IPS-18a (cell line): ENCODE measurements around the gene C19orf18.
"Not testable (repeated sequence)": the region's sequence is repeated elsewhere in the genome, so short reads cannot be mapped to it uniquely, and the experiment has no call there.

ENCODE experiments used
- H3K27ac ChIP-seq: one replicate; pipeline ENCODE4 v1.5.1; 2013; ENCODE audit warnings: low read length
- H3K27me3 ChIP-seq: one replicate; pipeline ENCODE4 v1.6.1; 2013; ENCODE audit warnings: mild to moderate bottlenecking, low read length; ENCODE audit not compliant: control insufficient read depth, insufficient read depth
- H3K36me3 ChIP-seq: one replicate; pipeline ENCODE4 v1.6.1; 2013; ENCODE audit warnings: low read depth, low read length; ENCODE audit not compliant: control insufficient read depth
- H3K4me1 ChIP-seq: one replicate; pipeline ENCODE4 v1.6.1; 2013; ENCODE audit warnings: low read depth, low read length; ENCODE audit not compliant: control insufficient read depth
- H3K4me3 ChIP-seq: one replicate; pipeline ENCODE4 v1.5.1; 2013; ENCODE audit warnings: low read length
- H3K9ac ChIP-seq: one replicate; pipeline ENCODE4 v1.6.1; 2013; ENCODE audit warnings: mild to moderate bottlenecking, low read length, moderate library complexity
- H3K9me3 ChIP-seq: one replicate; pipeline ENCODE4 v1.6.1; 2013; ENCODE audit warnings: low read depth, low read length; ENCODE audit not compliant: control insufficient read depth

The C19orf18 gene

DNA sequence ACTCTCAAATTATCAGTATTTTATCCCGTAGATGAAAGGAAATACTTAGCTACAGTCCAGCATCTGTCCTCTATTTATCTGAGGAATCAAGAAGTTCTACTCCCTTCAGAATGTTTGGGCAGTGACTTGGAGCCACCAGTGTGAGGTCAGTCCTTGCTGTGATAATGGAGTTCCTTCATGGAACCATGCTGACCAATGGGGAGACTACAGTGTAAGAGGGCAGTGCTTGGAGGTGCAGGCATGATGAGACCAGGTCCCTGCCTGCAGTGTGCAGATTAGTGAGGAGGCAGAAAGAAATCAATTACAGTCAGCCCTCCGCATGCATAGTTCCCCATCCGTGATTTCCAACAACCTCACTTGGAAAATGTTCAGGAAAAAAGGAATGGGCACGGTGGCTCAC is at the start of gene C19orf18:
Gene C19orf18, minus strand, starts transcription at position 101 of the 400 bp plus-strand sequence. CDS start 102 bp downstream, outside the sequence.
- H3K27ac ChIP-seq = no peak within 1 kb of the TSS
- no peaks in the 10 kb centered on the region for H3K4me1 ChIP-seq
- peaks cover 66% of the 10 kb centered on the region for H3K9me3 ChIP-seq
- peaks cover 14% of the 10 kb centered on the region for H3K36me3 ChIP-seq
- H3K27me3 ChIP-seq = no peaks in the 10 kb centered on the region
- H3K4me3 ChIP-seq = no peak within 1 kb of the TSS
- no peak within 1 kb of the TSS for H3K9ac ChIP-seq

DNA sequence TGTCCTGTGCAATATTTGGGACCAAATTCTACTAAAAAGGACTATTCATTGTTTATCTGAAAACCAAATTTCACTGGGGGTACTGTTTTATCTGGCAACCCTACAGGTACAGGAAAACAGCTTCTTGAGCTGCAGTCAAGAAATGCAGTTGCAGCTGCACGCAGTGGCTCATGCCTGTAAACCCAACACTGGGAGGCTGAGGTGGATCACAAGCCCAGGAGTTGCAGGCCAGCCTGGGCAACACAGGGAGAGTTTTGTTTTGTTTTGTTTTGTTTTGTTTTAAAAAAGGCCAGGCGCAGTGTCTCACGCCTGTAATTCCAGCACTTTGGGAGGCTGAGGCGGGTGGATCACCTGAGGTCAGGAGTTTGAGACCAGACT is 47.9 kb upstream of the C19orf18 start:
- no peak overlapping the region for H3K4me3 ChIP-seq
- H3K4me1 ChIP-seq = no peaks in the 10 kb centered on the region
- peak overlapping the region; percentile 78 for H3K27ac ChIP-seq
- no peaks in the 10 kb centered on the region for H3K9me3 ChIP-seq
- no peaks in the 10 kb centered on the region for H3K27me3 ChIP-seq
- H3K36me3 ChIP-seq = no peaks in the 10 kb centered on the region
- peak overlapping the region; percentile 22 for H3K9ac ChIP-seq

DNA sequence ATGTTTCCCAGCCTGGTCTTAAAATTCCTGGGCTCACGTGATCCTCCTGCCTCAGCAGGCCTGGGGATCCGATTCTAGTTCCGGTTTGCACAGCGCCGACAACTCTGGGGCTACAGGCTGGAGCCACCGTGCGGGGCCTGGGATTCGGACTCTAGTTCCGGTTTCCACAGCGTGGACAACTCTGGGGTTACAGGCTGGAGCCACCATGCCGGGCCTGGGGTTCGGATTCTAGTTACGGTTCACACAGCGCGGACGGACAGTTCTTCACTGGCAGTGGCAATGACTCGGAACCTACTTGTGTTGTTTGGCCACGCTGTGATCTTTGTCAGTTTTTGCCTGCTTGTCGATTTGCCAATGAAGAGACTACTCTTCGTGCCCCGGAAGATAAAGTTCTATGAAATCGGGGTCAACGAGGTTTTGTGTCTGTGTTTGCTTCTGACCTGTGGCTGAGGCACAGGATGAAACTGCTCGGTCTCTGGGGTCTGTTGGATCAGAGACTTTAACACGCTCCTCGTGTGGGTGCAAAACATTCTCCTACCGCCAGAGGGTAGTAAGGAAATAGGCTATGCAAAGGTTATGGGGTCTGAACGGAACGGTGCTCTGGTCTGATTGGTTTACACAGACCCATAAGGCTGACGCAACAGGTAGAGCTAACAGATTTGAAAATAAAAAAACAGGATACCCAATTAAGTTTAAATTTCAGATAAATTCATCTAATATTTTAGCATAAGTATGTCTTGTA is 47.4 kb upstream of the C19orf18 start:
- no peaks in the 10 kb centered on the region for H3K36me3 ChIP-seq
- no peaks in the 10 kb centered on the region for H3K27me3 ChIP-seq
- H3K4me1 ChIP-seq = no peaks in the 10 kb centered on the region
- peak overlapping the region; percentile 78 for H3K27ac ChIP-seq
- H3K4me3 ChIP-seq = no peak overlapping the region
- peak overlapping the region; percentile 22 for H3K9ac ChIP-seq
- H3K9me3 ChIP-seq = no peaks in the 10 kb centered on the region

DNA sequence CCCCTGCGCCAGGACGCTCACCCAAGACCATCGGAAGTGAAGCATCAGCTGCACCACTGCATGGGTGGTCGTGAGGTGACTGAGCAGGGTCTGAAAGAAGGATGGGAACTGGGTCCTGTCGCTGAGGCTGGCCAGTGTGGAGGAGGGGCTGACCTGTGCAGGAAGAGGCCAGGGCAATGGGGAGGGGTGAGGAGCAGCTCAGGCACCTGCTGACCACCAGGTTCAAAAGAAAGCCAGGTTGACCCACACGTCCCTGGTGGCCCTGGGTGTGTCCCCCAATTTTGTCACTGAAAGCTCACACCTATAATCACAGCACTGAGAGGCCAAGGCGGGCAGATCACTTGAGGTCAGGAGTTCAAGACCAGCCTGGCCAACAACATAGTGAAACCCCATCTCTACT is 45.8 kb upstream of the C19orf18 start:
- no peak overlapping the region for H3K27ac ChIP-seq
- no peak overlapping the region for H3K9ac ChIP-seq
- H3K36me3 ChIP-seq = no peaks in the 10 kb centered on the region
- no peaks in the 10 kb centered on the region for H3K4me1 ChIP-seq
- no peaks in the 10 kb centered on the region for H3K9me3 ChIP-seq
- H3K27me3 ChIP-seq = no peaks in the 10 kb centered on the region
- H3K4me3 ChIP-seq = no peak overlapping the region

- H3K27ac ChIP-seq = no peak overlapping the region
- H3K9me3 ChIP-seq = peaks cover 3% of the 10 kb centered on the region
- no peaks in the 10 kb centered on the region for H3K36me3 ChIP-seq
- H3K9ac ChIP-seq = no peak overlapping the region
- H3K4me3 ChIP-seq = no peak overlapping the region
- H3K4me1 ChIP-seq = no peaks in the 10 kb centered on the region
- H3K27me3 ChIP-seq = no peaks in the 10 kb centered on the region
Observed at GRCh38 chr19:58014141-58014540, 39.8 kb upstream of the C19orf18 start.

GRCh38 chr19:58010507-58010906 is 36.2 kb upstream of the C19orf18 start:
- H3K36me3 ChIP-seq = peaks cover 14% of the 10 kb centered on the region
- no peak overlapping the region for H3K4me3 ChIP-seq
- no peaks in the 10 kb centered on the region for H3K4me1 ChIP-seq
- no peaks in the 10 kb centered on the region for H3K27me3 ChIP-seq
- no peak overlapping the region for H3K9ac ChIP-seq
- H3K9me3 ChIP-seq = peaks cover 6% of the 10 kb centered on the region
- H3K27ac ChIP-seq = no peak overlapping the region

GRCh38 chr19:58009666-58010301 is 35.5 kb upstream of the C19orf18 start:
- peaks cover 6% of the 10 kb centered on the region for H3K9me3 ChIP-seq
- no peak overlapping the region for H3K9ac ChIP-seq
- H3K27me3 ChIP-seq = no peaks in the 10 kb centered on the region
- H3K4me3 ChIP-seq = peak overlapping the region; percentile 40
- H3K27ac ChIP-seq = no peak overlapping the region
- H3K4me1 ChIP-seq = no peaks in the 10 kb centered on the region
- peaks cover 21% of the 10 kb centered on the region for H3K36me3 ChIP-seq

- Histone ChIP-seq H3K4me3 (peak overlapping the region; percentile 40), H3K27me3 (no peaks in the 10 kb centered on the region), H3K9me3 (peaks cover 6% of the 10 kb centered on the region), H3K36me3 (peaks cover 26% of the 10 kb centered on the region), H3K9ac (no peak overlapping the region), H3K27ac (no peak overlapping the region), H3K4me1 (no peaks in the 10 kb centered on the region)
Observed at GRCh38 chr19:58009301-58009665, 34.9 kb upstream of the C19orf18 start.

DNA sequence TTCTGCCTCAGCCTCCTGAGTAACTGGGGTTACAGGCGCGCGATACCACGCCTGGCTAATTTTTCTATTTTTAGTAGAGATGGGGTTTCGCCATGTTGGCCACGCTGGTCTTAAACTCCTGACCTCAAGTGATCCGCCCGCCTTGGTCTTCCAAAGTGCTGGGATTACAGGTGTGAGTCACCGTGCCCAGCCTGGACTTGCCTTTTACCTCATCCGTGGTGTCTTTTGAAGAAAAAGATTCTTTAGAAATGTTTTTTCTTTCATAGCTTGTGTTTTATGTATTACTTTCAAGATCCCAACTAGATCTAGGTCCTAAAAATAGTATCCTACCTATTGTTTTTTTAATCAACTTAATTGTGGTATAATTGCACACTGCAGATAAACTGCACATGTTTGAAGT is 34.5 kb upstream of the C19orf18 start:
- not testable (repeated sequence) for H3K9ac ChIP-seq, H3K27me3 ChIP-seq, H3K27ac ChIP-seq, H3K9me3 ChIP-seq, H3K4me1 ChIP-seq
- Histone ChIP-seq H3K36me3 (peaks cover 28% of the 10 kb centered on the region), H3K4me3 (peak overlapping the region; percentile 40)

DNA sequence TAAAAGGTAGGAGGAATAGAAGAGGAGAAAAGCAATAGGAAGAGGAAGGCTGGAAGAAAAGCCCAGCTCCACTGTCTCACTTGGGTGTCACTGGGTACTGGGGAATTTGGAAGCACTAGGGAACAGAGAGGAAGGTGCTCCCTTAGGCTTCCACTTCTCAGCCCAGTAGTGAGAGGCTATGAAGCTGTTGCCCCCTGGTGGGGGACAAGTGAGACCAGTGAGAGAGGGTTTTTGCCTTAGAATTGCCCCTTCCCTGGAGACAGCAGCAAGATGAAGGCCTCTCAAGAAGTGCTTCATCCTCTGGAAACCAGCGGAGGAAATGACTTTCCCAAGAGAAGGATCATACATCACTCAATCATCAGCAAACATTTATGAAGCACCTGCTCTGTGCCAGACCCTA is 33.0 kb upstream of the C19orf18 start:
- no peak overlapping the region for H3K4me3 ChIP-seq

GRCh38 chr19:58003174-58003828 is 29.0 kb upstream of the C19orf18 start:
- Histone ChIP-seq H3K9me3 (peaks cover 3% of the 10 kb centered on the region), H3K4me3 (peak overlapping the region; percentile 81), H3K4me1 (peaks cover 8% of the 10 kb centered on the region), H3K36me3 (peaks cover 47% of the 10 kb centered on the region), H3K9ac (peak overlapping the region; percentile 84), H3K27me3 (no peaks in the 10 kb centered on the region), H3K27ac (peak overlapping the region; percentile 59)

More for the DNA sequence above, 33.0 kb upstream of the C19orf18 start:
- Histone ChIP-seq H3K9me3 (peaks cover 3% of the 10 kb centered on the region), H3K36me3 (peaks cover 28% of the 10 kb centered on the region), H3K4me1 (no peaks in the 10 kb centered on the region), H3K27me3 (no peaks in the 10 kb centered on the region), H3K9ac (no peak overlapping the region), H3K27ac (no peak overlapping the region)
